Choroid plexus epithelial cell (primary cell): Measurements from ENCODE around the gene KISS1R.

Experiments used
- DNase-seq: peaks from one replicate; pipeline ENCODE4 v3.0.0-alpha.2; 2010; ENCODE audit warnings: low read depth
- H3K4me3 ChIP-seq: 2 replicates; pipeline ENCODE4 v1.5.1; 2011; ENCODE audit warnings: low read depth, mild to moderate bottlenecking, control low read depth, low read length, moderate library complexity
- TF ChIP-seq, protein P1 (sequence below): conservative IDR thresholded peaks from 2 replicates; pipeline ENCODE4 v1.5.1; 2011; ENCODE audit warnings: low read depth, mild to moderate bottlenecking, control low read depth, inconsistent platforms, low read length, moderate library complexity

KISS1R gene

DNA sequence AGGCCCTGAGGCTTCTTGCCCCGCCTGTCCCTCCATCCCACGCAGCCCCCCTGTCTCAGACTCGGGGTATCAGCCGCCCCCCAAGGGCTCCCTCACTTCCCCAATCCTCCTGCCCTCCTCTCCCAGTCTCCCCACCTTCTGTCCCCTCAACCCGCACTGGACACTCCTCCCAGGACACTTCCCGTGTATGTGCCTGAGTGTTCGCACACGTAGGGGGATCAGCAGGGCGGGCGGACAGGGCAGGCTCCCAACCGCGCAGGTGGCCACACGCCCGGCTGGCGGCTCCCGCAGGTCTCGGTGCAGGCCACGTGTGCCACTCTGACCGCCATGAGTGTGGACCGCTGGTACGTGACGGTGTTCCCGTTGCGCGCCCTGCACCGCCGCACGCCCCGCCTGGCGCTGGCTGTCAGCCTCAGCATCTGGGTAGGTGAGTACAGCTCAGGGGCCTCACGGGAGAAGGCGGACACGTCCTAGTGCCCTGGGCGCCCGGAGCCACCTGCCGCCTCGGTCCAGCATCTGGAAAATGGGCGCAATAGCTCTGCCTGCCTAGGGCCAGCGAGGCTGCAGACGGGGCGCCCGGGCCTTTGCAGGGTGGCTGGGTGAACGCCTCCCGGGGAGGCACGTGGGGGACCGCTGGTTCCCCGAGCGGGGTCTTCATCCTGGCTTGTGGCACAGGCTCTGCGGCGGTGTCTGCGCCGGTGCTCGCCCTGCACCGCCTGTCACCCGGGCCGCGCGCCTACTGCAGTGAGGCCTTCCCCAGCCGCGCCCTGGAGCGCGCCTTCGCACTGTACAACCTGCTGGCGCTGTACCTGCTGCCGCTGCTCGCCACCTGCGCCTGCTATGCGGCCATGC is 2.3 kb downstream of the KISS1R start:
- TF ChIP-seq, protein P1, sequence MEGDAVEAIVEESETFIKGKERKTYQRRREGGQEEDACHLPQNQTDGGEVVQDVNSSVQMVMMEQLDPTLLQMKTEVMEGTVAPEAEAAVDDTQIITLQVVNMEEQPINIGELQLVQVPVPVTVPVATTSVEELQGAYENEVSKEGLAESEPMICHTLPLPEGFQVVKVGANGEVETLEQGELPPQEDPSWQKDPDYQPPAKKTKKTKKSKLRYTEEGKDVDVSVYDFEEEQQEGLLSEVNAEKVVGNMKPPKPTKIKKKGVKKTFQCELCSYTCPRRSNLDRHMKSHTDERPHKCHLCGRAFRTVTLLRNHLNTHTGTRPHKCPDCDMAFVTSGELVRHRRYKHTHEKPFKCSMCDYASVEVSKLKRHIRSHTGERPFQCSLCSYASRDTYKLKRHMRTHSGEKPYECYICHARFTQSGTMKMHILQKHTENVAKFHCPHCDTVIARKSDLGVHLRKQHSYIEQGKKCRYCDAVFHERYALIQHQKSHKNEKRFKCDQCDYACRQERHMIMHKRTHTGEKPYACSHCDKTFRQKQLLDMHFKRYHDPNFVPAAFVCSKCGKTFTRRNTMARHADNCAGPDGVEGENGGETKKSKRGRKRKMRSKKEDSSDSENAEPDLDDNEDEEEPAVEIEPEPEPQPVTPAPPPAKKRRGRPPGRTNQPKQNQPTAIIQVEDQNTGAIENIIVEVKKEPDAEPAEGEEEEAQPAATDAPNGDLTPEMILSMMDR, result no peak
- no peak overlapping the region for H3K4me3 ChIP-seq
- no peak for DNase-seq

DNA sequence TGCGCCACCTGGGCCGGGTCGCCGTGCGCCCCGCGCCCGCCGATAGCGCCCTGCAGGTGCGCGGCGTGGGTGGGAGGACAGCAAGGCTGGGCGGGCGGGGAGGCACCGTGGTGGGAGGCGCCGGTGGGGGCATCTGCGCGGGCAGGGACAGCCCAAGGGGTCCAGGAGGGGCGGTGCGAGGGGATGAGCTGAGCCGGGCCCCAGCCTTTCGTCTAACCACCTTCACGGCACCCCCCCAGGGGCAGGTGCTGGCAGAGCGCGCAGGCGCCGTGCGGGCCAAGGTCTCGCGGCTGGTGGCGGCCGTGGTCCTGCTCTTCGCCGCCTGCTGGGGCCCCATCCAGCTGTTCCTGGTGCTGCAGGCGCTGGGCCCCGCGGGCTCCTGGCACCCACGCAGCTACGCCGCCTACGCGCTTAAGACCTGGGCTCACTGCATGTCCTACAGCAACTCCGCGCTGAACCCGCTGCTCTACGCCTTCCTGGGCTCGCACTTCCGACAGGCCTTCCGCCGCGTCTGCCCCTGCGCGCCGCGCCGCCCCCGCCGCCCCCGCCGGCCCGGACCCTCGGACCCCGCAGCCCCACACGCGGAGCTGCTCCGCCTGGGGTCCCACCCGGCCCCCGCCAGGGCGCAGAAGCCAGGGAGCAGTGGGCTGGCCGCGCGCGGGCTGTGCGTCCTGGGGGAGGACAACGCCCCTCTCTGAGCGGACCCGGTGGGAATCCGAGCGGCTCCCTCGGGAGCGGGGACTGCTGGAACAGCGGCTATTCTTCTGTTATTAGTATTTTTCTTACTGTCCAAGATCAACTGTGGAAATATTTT is 3.1 kb downstream of the KISS1R start:
- no peak for DNase-seq
- H3K4me3 ChIP-seq, result peak overlapping the region; percentile 29

DNA sequence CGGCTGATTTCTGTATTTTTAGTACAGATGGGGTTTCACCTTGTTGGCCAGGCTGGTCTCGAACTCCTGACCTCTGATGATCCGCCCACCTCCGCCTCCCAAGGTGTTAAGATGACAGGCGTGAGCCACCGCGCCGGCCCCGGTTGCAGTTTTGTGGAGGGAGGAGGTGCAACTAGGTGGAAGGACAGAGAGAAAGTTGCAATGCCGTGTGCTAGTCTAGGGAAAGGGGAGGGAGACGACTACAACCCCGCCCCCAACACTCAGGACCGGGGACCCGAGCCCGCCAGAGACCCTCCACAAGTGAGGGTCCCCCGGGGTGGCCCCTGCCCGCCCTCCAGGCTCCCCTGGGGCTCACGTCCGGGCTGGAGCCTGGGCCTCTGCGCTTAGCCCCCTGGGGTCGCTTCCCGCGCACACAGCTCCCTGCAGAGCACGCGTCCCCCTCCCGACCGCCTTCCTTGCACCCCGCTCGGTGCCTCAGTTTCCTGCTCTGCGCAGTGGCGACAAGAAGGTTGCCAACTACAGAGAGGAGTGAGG is 7.5 kb downstream of the KISS1R start:
- no peak for DNase-seq
- H3K4me3 ChIP-seq, result peak overlapping the region; percentile 91
- TF ChIP-seq, protein P1, result no peak

More for the DNA sequence above, 3.1 kb downstream of the KISS1R start:
- TF ChIP-seq, protein P1, result no peak

DNA sequence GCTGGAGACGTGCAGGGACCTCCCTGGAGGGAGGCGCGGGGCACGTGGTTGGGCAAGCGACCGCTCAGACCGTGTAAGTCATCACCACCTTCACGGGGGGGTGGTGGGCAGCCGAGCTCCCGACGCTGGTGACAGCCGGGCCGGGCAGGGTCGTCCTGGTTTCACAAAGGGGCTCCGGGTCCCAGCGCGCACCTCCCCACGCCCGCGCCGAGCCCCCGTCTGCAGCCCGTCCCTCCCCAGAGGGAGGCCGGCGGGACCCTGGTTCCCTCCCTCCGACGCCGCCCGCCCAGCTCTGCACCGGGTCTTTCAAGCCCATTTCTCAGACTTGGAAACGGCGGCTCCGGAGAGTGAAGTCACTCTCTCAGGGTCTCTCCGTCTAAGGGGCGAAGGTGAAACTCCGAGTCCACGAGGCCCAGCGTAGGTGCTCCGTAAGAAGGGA is 8.0 kb downstream of the KISS1R start:
- peak overlapping the region; percentile 91 for H3K4me3 ChIP-seq
- DNase-seq, result no peak
- TF ChIP-seq, protein P1, result no peak

DNA sequence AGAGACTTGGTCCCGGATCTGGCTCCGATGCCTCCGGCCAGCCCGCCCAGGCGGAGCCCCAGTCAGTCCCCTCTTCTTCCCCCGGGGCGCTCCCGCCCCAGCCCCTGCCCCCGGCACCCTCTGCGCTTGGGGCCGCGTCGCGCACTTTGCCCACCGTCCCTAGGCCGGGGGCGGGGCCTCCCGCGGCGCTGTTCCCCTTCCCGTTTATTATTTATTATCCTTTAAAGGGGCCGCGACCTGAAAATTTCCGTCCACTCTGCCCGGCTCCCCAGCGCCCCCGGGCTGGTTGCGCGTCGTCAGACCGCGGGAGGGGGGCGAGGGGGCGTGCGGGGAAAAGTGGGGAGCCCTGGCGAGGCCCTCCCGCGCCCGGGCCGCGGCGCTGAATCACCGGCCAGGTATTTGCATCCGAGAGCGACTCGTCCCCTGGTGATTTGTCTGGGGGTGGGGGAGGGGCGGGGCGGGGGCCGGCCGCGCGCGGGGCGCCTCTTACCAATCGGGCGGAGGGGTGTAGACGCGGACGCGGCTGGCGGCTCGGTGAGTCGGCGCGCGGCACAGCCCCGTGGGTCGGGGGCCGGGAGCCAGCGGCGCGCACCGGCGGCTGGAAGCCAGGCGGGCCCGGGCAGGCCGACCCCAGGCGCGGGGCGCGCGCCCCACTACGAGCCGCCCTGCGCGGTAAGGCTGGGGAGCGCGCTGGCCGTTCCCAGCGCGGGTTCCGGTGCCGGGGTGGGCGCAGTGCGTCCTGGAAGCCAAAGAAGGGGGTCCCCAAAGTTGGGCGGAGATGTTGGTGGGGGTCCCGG is 8.6 kb downstream of the KISS1R start, which contains the start of gene ARID3A:
Gene ARID3A (plus strand): TSS at position 510 of the 797 bp plus-strand sequence. CDS start 3,494 bp downstream, outside the sequence.
- peak within 1 kb of the TSS; percentile 91 for H3K4me3 ChIP-seq
- TF ChIP-seq, protein P1, result no peak
- DNase-seq, result peak; percentile 86

DNA sequence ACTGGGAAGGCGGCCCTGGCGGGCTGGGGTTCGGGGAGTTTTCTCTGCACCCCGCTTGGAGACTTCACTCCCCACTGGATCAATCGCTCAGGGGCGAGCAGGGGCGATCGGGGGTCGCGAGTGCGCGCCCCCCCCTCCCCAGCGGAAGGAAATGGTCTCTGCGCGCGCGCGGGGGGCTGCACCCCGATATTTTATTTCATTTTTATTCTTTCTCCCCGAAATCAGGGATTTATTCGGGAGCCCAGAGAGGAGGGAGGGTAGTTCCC is 9.1 kb downstream of the KISS1R start:
- no peak for DNase-seq
- H3K4me3 ChIP-seq, result peak overlapping the region; percentile 91
- TF ChIP-seq, protein P1, result no peak
